Measurements from ENCODE around the gene TAF1D. TPM values are rescaled to one million over a fixed set of nuclear protein-coding genes. Genes with fewer than 3 reads are reported as not detected.

Gene TAF1D
- total RNA-seq, 1 donor from 2014 or later = 316 TPM

DNA sequence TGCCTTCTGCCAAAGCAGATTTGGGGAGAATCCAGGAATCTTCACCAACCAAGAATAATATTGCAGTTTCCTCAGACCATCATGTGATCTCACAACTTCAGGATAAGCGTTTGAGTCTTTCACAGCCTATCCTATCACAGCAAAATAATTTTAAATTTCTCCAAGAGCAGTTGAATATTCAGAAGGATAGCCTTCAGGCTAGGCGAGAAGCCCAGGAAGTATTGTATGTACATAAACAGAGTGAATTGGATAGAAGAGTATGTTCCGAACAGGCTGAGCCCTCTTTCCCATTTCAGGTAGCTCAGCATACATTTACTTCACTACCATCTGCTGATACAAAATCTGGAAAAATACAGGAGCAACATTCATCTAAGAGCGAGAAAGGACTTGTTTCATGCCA lies 43.7 kb downstream of the TAF1D start:
- Histone ChIP-seq H3K4me3 (no peak overlapping the region), H3K9ac (no peak overlapping the region), H2AFZ (replicated peaks) (no peak overlapping the region), H3F3A (ENCODE audit: low read depth) (no peaks in the 10 kb centered on the region), H3K4me1 (peaks cover 7% of the 10 kb centered on the region), H3K36me3 (peaks cover 53% of the 10 kb centered on the region), H3K79me2 (ENCODE audit: low read depth) (peaks cover 9% of the 10 kb centered on the region), H3K27ac (no peak overlapping the region), H3K9me3 (ENCODE audit: low read depth) (no peaks in the 10 kb centered on the region), H3K27me3 (no peaks in the 10 kb centered on the region), H4K20me1 (ENCODE audit: low read depth) (no peaks in the 10 kb centered on the region), H3K4me2 (no peak overlapping the region)
- H3K27me3 Mint-ChIP-seq (ENCODE audit: insufficient read depth, low read depth) = no peaks in the 10 kb centered on the region
- TF ChIP-seq, protein P1, sequence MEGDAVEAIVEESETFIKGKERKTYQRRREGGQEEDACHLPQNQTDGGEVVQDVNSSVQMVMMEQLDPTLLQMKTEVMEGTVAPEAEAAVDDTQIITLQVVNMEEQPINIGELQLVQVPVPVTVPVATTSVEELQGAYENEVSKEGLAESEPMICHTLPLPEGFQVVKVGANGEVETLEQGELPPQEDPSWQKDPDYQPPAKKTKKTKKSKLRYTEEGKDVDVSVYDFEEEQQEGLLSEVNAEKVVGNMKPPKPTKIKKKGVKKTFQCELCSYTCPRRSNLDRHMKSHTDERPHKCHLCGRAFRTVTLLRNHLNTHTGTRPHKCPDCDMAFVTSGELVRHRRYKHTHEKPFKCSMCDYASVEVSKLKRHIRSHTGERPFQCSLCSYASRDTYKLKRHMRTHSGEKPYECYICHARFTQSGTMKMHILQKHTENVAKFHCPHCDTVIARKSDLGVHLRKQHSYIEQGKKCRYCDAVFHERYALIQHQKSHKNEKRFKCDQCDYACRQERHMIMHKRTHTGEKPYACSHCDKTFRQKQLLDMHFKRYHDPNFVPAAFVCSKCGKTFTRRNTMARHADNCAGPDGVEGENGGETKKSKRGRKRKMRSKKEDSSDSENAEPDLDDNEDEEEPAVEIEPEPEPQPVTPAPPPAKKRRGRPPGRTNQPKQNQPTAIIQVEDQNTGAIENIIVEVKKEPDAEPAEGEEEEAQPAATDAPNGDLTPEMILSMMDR (IDR thresholded peaks at IDR 0.05) = no peak
- TF ChIP-seq EZH2 (IDR thresholded peaks at IDR 0.05) = no peak
- TF ChIP-seq EZH2phosphoT487 (IDR thresholded peaks at IDR 0.05) = no peak
- no peak overlapping the region for H3K27ac Mint-ChIP-seq
- H3K4me3 Mint-ChIP-seq = no peak overlapping the region
- DNase-seq (ENCODE audit: low spot score) = no peak
- peaks cover 49% of the 10 kb centered on the region for H3K36me3 Mint-ChIP-seq
- H3K9me3 Mint-ChIP-seq = no peaks in the 10 kb centered on the region
- no peaks in the 10 kb centered on the region for H3K4me1 Mint-ChIP-seq

DNA sequence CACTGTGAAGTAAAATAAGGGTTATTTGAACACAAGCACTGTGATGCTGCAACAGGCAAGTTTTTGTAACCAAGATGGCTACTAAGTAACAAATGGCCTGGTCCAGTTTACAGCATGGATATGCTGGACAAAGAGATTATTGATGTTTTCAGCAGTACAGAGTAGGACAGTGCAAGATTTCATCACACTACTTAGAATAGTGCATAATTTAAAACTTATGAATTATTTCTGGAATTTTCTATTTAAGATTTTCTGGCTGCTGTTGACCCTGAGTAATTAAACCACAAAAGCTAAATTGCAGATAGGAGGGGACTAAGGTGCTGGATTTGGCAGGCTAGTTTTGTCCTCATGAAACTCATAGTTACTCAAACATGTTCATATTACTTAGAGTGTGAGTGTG lies 46.7 kb downstream of the TAF1D start:
- H3K4me1 ChIP-seq = peaks cover 2% of the 10 kb centered on the region
- no peak overlapping the region for H3K9ac ChIP-seq
- Mint-ChIP-seq H3K27ac (no peak overlapping the region), H3K27me3 (ENCODE audit: insufficient read depth, low read depth) (no peaks in the 10 kb centered on the region), H3K4me3 (no peak overlapping the region), H3K36me3 (peaks cover 42% of the 10 kb centered on the region), H3K9me3 (no peaks in the 10 kb centered on the region), H3K4me1 (no peaks in the 10 kb centered on the region)
- no peak overlapping the region for H3K27ac ChIP-seq
- no peak overlapping the region for H3K4me3 ChIP-seq
- no peaks in the 10 kb centered on the region for H3K79me2 ChIP-seq (ENCODE audit: low read depth)
- no peak overlapping the region for H3K4me2 ChIP-seq
- H3K27me3 ChIP-seq = no peaks in the 10 kb centered on the region
- H3K36me3 ChIP-seq = peaks cover 42% of the 10 kb centered on the region
- H2AFZ ChIP-seq (replicated peaks) = no peak overlapping the region
- TF ChIP-seq EZH2phosphoT487 (IDR thresholded peaks at IDR 0.05) (no peak), EZH2 (IDR thresholded peaks at IDR 0.05) (no peak)
- TF ChIP-seq, protein P1 (IDR thresholded peaks at IDR 0.05) = no peak
- no peak for DNase-seq (ENCODE audit: low spot score)
- H3F3A ChIP-seq (ENCODE audit: low read depth) = no peaks in the 10 kb centered on the region
- H3K9me3 ChIP-seq (ENCODE audit: low read depth) = no peaks in the 10 kb centered on the region
- H4K20me1 ChIP-seq (ENCODE audit: low read depth) = peaks cover under 1% of the 10 kb centered on the region

DNA sequence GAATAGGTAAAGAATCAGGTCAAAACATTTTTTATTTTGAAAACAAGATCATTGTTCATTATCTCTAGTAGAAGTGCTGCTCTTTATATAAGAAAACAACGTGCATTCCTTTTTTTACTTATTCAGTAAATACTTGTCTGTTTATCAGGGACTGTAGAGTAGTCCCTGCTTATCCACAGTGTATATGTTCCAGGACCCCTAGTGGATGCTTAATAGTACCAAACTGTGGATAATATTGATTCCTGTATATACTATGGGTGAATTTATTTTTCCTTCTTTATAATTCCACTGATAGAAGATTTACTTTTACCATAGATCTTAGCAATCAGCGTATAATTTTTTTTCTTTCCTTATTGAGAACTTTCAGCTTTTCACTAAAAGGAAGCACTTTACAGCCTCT lies 47.2 kb downstream of the TAF1D start:
- TF ChIP-seq, protein P1 (IDR thresholded peaks at IDR 0.05) = peak; percentile 14
- TF ChIP-seq EZH2phosphoT487 (IDR thresholded peaks at IDR 0.05) = no peak
- H3K27ac Mint-ChIP-seq = no peak overlapping the region
- Histone ChIP-seq H3K9me3 (ENCODE audit: low read depth) (no peaks in the 10 kb centered on the region), H3K79me2 (ENCODE audit: low read depth) (no peaks in the 10 kb centered on the region), H3K4me1 (no peaks in the 10 kb centered on the region), H3K4me3 (no peak overlapping the region), H4K20me1 (ENCODE audit: low read depth) (peaks cover 4% of the 10 kb centered on the region), H3F3A (ENCODE audit: low read depth) (no peaks in the 10 kb centered on the region), H2AFZ (replicated peaks) (no peak overlapping the region), H3K9ac (no peak overlapping the region), H3K4me2 (no peak overlapping the region), H3K27me3 (no peaks in the 10 kb centered on the region), H3K27ac (no peak overlapping the region), H3K36me3 (peaks cover 39% of the 10 kb centered on the region)
- H3K4me3 Mint-ChIP-seq = no peak overlapping the region
- H3K36me3 Mint-ChIP-seq = peaks cover 42% of the 10 kb centered on the region
- H3K9me3 Mint-ChIP-seq = no peaks in the 10 kb centered on the region
- no peak for DNase-seq (ENCODE audit: low spot score)
- no peaks in the 10 kb centered on the region for H3K4me1 Mint-ChIP-seq
- H3K27me3 Mint-ChIP-seq (ENCODE audit: insufficient read depth, low read depth) = no peaks in the 10 kb centered on the region
